Tibial artery (tissue), 4 donors: ENCODE data around the gene PLA2G4B.

Source experiments
- DNase-seq, 2 donors: peaks; one replicate each; pipeline ENCODE4 v3.0.0-alpha.2; 2019
- H3K27ac ChIP-seq, 2 donors: fragments of 200-600 bp; sonication (generic) in 1 of 2; 1 replicate in 1 of 2; 2 replicates in 1 of 2; pipeline ENCODE4 v1.5.1; 2018 to 2019; ENCODE audit warnings: mild to moderate bottlenecking in 1 of 2
- H3K27me3 ChIP-seq, 2 donors: fragments of 200-600 bp; sonication (generic) in 1 of 2; one replicate each; pipeline versions ENCODE4 v1.5.1 to v1.6.0; 2016 to 2019
- H3K36me3 ChIP-seq, 3 donors: fragments of 200-600 bp; sonication (generic) in 2 of 3; one replicate each; pipeline ENCODE4 v1.5.1; 2016 to 2019; ENCODE audit warnings: mild to moderate bottlenecking in 2 of 3
- H3K4me1 ChIP-seq, 4 donors: fragments of 200-600 bp; sonication (generic) in 2 of 4; 1 replicate in 3 of 4; 2 replicates in 1 of 4; pipeline ENCODE4 v1.5.1; 2016 to 2019
- H3K4me3 ChIP-seq, 2 donors: fragments of 200-600 bp; sonication (generic) in 1 of 2; 1 replicate in 1 of 2; 2 replicates in 1 of 2; pipeline ENCODE4 v1.5.1; 2018 to 2019; ENCODE audit warnings: mild to moderate bottlenecking in 2 of 2
- H3K9me3 ChIP-seq, 3 donors: fragments of 200-600 bp; sonication (generic) in 1 of 3; one replicate each; pipeline ENCODE4 v1.5.1; 2016 to 2019
- intact Hi-C: fragments of 100-400 bp; cut with DNase I; formaldehyde crosslinking; loops from one replicate; pipeline ENCODE4 v1.15.0; 2023; ENCODE audit warnings: low total_unique reads
- TF ChIP-seq, protein P1 (sequence below), 2 experiments: fragments of 200-600 bp in 1 of 2; fragments of 450-650 bp in 1 of 2; IDR thresholded peaks; one replicate each; pipeline ENCODE4 v1.5.1; 2017 to 2019; ENCODE audit warnings: antibody characterized with exemption in 2 of 2, mild to moderate bottlenecking in 1 of 2, moderate library complexity in 1 of 2

Gene PLA2G4B

DNA sequence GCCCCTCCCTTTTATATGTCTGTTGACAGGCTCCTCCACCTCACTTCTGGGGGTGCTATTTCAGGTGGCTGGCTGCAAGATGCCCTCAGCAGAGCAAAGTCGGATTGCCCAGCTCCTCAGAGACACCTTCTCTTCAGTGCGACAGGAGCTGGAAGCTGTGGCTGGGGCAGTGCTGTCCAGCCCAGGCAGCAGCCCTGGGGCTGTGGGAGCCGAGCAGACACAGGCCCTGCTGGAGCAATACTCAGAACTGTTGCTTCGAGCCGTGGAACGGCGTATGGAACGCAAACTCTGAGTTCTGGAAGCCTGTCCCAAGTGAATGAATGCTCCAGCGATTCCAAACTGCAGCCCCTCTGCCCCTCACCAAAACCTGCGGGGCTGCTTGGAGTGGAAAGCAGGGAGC is 13.5 kb upstream of the PLA2G4B start:
- H3K36me3 ChIP-seq = peaks cover 32 to 59% (median 44%) of the 10 kb centered on the region in 3 donors
- no peaks in the 10 kb centered on the region for H3K9me3 ChIP-seq
- no peak overlapping the region for H3K27ac ChIP-seq
- TF ChIP-seq, protein P1, sequence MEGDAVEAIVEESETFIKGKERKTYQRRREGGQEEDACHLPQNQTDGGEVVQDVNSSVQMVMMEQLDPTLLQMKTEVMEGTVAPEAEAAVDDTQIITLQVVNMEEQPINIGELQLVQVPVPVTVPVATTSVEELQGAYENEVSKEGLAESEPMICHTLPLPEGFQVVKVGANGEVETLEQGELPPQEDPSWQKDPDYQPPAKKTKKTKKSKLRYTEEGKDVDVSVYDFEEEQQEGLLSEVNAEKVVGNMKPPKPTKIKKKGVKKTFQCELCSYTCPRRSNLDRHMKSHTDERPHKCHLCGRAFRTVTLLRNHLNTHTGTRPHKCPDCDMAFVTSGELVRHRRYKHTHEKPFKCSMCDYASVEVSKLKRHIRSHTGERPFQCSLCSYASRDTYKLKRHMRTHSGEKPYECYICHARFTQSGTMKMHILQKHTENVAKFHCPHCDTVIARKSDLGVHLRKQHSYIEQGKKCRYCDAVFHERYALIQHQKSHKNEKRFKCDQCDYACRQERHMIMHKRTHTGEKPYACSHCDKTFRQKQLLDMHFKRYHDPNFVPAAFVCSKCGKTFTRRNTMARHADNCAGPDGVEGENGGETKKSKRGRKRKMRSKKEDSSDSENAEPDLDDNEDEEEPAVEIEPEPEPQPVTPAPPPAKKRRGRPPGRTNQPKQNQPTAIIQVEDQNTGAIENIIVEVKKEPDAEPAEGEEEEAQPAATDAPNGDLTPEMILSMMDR (IDR thresholded peaks at IDR 0.05) = no peak
- DNase-seq = no peak
- intact Hi-C loops = loop anchor here (5.0 kb wide), 1 partner anchor 147 kb away; the partner anchor contains the start of gene EHD4
- H3K27me3 ChIP-seq = no peaks in the 10 kb centered on the region
- H3K4me3 ChIP-seq = no peak overlapping the region
- peaks cover 5 to 26% (median 15%) of the 10 kb centered on the region in 4 donors for H3K4me1 ChIP-seq

DNA sequence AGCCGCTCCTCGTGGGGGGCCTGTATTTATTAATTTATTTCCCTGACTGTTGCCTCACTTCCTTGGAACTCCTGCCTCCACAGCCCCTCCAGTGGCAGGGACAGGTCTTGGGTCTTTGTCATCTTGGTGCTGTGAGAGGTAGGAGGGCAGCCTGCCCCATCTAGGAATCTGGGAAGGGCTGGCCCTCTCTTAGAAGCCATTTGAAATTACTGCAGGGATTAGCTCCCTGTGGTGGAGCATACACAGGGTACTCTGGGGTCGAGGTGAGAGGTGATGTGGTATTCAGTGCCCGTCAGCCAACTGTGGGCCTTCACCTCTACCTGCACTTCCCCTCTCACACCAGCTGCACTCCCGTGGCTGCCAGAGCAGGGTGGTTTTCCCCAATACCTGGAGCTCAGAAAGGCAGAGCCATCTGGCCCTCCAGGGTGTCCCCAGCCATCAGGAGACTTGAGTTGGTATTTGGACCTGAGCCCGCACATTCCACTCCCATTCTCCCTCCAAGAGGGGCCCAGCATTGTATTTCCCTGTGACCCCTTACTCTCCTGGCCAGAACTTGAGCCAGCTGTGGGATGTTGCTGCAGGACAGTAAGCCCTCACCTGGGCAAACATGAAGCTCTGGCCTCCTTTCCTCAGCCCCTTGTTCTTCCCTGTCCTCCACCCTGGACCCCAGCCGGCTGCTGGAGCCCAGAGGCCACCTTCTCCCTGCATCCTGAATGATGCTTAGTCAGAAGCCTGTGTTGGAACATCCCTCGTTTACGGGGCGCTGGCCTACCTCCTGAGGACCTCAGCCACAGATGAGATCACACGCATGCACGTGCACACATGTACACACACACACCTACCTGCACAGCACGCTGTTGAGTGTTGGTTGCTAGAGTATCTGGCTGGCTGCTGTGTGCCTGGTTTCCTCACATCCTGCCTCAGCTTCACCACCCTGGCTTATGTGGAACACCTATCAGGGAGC is 12.8 kb upstream of the PLA2G4B start:
- DNase-seq = no peak

DNA sequence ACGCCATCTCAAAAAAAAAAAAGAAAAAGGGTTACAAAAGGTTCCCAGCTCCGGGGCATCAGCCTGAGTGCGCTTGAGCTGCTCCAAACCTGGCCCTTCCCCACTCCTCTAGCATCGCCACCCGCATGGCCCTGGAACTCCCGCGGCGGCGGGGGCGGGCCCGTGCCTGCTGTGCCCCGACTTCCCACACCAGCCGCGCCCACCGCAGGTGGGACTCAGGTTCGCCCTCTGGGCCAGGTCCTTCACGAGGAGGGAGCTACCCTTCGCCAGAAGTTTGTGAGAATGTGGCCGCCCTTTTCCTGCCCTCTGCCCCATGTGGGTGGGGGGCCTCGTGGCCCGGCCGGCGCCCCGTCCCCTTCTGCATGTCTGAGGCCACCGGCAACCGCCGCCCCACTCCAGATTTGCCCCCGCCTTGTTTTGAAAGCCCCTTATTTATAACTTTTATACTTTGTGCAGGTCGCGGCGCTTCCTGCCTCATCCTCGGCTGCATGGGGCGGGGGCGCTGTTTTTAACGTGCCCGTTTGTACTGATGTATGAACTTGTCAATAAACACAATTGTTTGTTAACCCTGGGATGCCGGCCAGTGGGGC is 11.3 kb upstream of the PLA2G4B start:
- peak overlapping the region; percentile 70 to 78 for H3K27ac ChIP-seq
- DNase-seq = no peak
- peaks cover 5 to 33% (median 15%) of the 10 kb centered on the region in 4 donors for H3K4me1 ChIP-seq
- H3K36me3 ChIP-seq = peaks cover 18 to 51% (median 37%) of the 10 kb centered on the region in 3 donors
- TF ChIP-seq, protein P1 (IDR thresholded peaks at IDR 0.05) = no peak
- intact Hi-C loops = loop anchor here (5.0 kb wide), 1 partner anchor 145 kb away; the partner anchor contains the start of gene EHD4
- H3K9me3 ChIP-seq = no peaks in the 10 kb centered on the region
- no peaks in the 10 kb centered on the region for H3K27me3 ChIP-seq
- H3K4me3 ChIP-seq = peak overlapping the region; percentile 61 to 62

More for the DNA sequence above, 12.8 kb upstream of the PLA2G4B start:
- no peak overlapping the region for H3K4me3 ChIP-seq
- intact Hi-C loops = loop anchor here (5.0 kb wide), 1 partner anchor 146 kb away; the partner anchor contains the start of gene EHD4
- peaks cover 5 to 29% (median 15%) of the 10 kb centered on the region in 4 donors for H3K4me1 ChIP-seq
- H3K27me3 ChIP-seq = no peaks in the 10 kb centered on the region
- TF ChIP-seq, protein P1 (IDR thresholded peaks at IDR 0.05) = no peak
- peaks cover 29 to 52% (median 40%) of the 10 kb centered on the region in 3 donors for H3K36me3 ChIP-seq
- H3K27ac ChIP-seq = no peak overlapping the region
- H3K9me3 ChIP-seq = no peaks in the 10 kb centered on the region

DNA sequence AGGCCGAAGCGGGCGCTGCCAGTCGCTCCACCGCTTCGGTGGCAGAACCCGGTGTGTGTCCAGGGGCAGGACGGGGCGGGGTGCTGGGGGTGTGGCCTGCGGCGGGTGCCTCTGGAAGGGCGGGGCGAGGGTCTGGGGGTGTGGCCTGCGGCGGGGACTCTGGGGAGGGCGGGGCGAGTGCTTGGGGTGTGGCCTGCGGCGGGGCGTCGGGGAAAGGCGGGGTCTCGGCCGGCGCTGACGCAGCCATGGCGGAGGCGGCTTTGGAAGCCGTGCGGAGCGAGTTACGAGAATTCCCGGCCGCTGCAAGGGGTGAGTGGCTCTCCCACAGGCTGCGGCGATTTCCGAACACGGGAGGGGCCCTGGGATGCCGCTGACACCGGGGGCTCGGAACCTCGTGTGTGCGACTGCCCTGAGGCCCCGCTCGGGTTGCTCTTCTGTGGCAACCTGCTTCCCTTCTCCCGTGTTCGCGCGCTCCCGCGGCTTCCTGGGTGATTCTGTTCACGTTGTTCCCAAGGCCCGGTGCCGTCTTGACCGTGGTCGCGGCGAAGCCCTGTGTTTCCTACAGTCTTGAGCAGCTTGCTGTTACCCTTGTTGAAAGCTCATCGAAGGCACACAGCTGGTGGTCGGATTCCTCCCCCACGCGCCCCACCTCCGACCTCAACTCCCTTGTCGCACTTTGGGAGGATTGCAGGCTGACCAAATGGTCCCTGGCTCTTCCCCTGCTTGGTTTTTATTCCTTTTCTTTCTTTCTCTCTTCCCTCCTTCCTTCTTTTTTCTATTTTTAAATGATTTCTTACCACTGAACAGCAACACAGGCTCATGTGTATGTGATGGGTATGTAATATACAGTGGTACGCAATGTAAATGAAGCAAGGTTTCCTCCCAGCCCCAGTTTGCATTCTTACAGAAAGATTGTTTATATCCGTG is 10.5 kb upstream of the PLA2G4B start, which contains the start of gene JMJD7:
Gene JMJD7, plus strand, starts transcription at position 213 of the 927 bp plus-strand sequence. Its CDS starts 33 bp downstream, at position 246.
- intact Hi-C loops = loop anchor here (5.0 kb wide), 1 partner anchor 144 kb away; the partner anchor contains the start of gene EHD4
- peak; percentile 93 to 95 for DNase-seq
- H3K9me3 ChIP-seq = no peaks in the 10 kb centered on the region
- H3K4me1 ChIP-seq = peaks cover 5 to 36% (median 15%) of the 10 kb centered on the region in 4 donors
- TF ChIP-seq, protein P1 (IDR thresholded peaks at IDR 0.05) = peak in 1 of 2 experiments; percentile 10
- H3K36me3 ChIP-seq = peaks cover 15 to 48% (median 31%) of the 10 kb centered on the region in 3 donors
- no peaks in the 10 kb centered on the region for H3K27me3 ChIP-seq
- peak within 1 kb of the TSS; percentile 61 to 62 for H3K4me3 ChIP-seq
- peak within 1 kb of the TSS; percentile 70 to 78 for H3K27ac ChIP-seq
